ENCODE data around the gene BCLAF1.
"Not testable (repeated sequence)": the region's sequence is repeated elsewhere in the genome, so short reads cannot be mapped to it uniquely, and the experiment has no call there.

DNA sequence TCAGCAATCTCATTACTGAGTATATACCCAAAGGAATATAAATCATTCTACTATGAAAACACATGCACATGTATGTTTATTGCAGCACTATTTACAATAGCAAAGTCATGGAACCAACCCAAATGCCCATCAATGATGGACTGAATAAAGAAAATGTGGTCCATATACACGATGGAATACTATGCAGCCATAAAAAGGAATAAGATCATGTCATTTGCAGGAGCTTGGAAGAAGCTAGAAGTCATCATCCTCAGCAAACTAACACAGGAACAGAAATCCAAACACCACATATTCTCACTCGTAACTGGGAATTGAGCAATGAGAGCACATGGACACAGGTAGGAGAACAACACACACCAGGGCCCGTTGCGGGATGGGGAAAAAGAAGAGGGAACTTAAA, 64.7 kb downstream of the BCLAF1 start:
- TF ChIP-seq POLR2A (IDR thresholded peaks at IDR 0.05; ENCODE audit: low read length); GATA1 (IDR thresholded peaks at IDR 0.05; ENCODE audit: low read depth, low read length): not testable (repeated sequence)
